ENCODE data around the gene FMNL2. TPM values are rescaled to one million over a fixed set of nuclear protein-coding genes. Genes with fewer than 3 reads are reported as not detected.

FMNL2 gene
- total RNA-seq, 1 experiment from 2014 or later, result 33.6 TPM

GRCh38 chr2:152396763-152397162 is 61.8 kb downstream of the FMNL2 start:
- no peaks in the 10 kb centered on the region for H3K9me3 ChIP-seq (ENCODE audit: control insufficient read depth, low read depth, low read length)
- peaks cover 5% of the 10 kb centered on the region; the same call in 1 of the 2 replicates for H3K4me1 ChIP-seq (ENCODE audit: insufficient read depth, low read length)
- no peak overlapping the region for H3T11ph ChIP-seq (ENCODE audit: low read length)
- H2AFZ ChIP-seq (ENCODE audit: low read length), result no peak overlapping the region
- H2AK5ac ChIP-seq (ENCODE audit: insufficient read length, low read length), result no peak overlapping the region
- no peaks in the 10 kb centered on the region for H3K23me2 ChIP-seq (ENCODE audit: insufficient read length, low read depth, low read length, poor library complexity, severe bottlenecking)
- H3K27ac ChIP-seq (ENCODE audit: insufficient read length, low read depth, low read length), result no peak overlapping the region
- WGBS (ENCODE audit: extremely low coverage, insufficient read length, low lambda C conversion rate), result no CpG with 5 or more reads among the region's 2 CpGs
- H3K56ac ChIP-seq (ENCODE audit: insufficient read length, low read depth, low read length), result no peak overlapping the region
- no peak overlapping the region for H2BK20ac ChIP-seq (ENCODE audit: low read depth, low read length, poor library complexity, severe bottlenecking)
- TF ChIP-seq, protein P1, sequence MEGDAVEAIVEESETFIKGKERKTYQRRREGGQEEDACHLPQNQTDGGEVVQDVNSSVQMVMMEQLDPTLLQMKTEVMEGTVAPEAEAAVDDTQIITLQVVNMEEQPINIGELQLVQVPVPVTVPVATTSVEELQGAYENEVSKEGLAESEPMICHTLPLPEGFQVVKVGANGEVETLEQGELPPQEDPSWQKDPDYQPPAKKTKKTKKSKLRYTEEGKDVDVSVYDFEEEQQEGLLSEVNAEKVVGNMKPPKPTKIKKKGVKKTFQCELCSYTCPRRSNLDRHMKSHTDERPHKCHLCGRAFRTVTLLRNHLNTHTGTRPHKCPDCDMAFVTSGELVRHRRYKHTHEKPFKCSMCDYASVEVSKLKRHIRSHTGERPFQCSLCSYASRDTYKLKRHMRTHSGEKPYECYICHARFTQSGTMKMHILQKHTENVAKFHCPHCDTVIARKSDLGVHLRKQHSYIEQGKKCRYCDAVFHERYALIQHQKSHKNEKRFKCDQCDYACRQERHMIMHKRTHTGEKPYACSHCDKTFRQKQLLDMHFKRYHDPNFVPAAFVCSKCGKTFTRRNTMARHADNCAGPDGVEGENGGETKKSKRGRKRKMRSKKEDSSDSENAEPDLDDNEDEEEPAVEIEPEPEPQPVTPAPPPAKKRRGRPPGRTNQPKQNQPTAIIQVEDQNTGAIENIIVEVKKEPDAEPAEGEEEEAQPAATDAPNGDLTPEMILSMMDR (conservative IDR thresholded peaks at IDR 0.05), result no peak
- no peak overlapping the region for H2BK120ac ChIP-seq (ENCODE audit: low read depth, low read length, poor library complexity, severe bottlenecking)
- H3K23ac ChIP-seq (ENCODE audit: insufficient read length, low read depth, low read length), result no peak overlapping the region
- no peaks in the 10 kb centered on the region for H3K27me3 ChIP-seq (ENCODE audit: insufficient read depth, low read length)
- no peak overlapping the region for H4K91ac ChIP-seq (ENCODE audit: insufficient read length, low read depth, low read length)
- H2BK15ac ChIP-seq (ENCODE audit: low read depth, low read length), result no peak overlapping the region
- no peaks in the 10 kb centered on the region for H3K27me3 Mint-ChIP-seq (ENCODE audit: low read depth)
- no peaks in the 10 kb centered on the region for H3K9me3 Mint-ChIP-seq
- no peaks in the 10 kb centered on the region for H4K20me1 ChIP-seq (ENCODE audit: control insufficient read depth, insufficient read depth, insufficient read length)
- peak overlapping the region in 1 of 3 experiments; percentile 22; a peak in 1 of 7 replicates for H3K27ac Mint-ChIP-seq
- H3K4me2 ChIP-seq (ENCODE audit: insufficient read depth, insufficient read length, low read length), result no peak overlapping the region
- H3K4ac ChIP-seq (ENCODE audit: low read depth, low read length), result no peak overlapping the region
- no peak overlapping the region for H3K9ac ChIP-seq (ENCODE audit: extremely low read depth, insufficient read length, low read length)
- H3K79me1 ChIP-seq (ENCODE audit: insufficient read depth, low read depth, low read length, poor library complexity, severe bottlenecking), result peaks cover 13% of the 10 kb centered on the region
- H2BK12ac ChIP-seq (ENCODE audit: insufficient read length, low read depth, low read length), result no peak overlapping the region
- H3K4me3 Mint-ChIP-seq, result no peak overlapping the region; a peak in 1 of 5 replicates
- no peak overlapping the region for H2BK5ac ChIP-seq (ENCODE audit: insufficient read length, low read length)
- peaks cover 54 to 74% of the 10 kb centered on the region in 2 experiments for H3K4me1 Mint-ChIP-seq
- no peak overlapping the region for H4K5ac ChIP-seq (ENCODE audit: insufficient read length, low read depth, low read length)
- H3K14ac ChIP-seq (ENCODE audit: insufficient read depth, low read length), result no peak overlapping the region
- H3K79me2 ChIP-seq (ENCODE audit: insufficient read depth, low read length), result peaks cover 4% of the 10 kb centered on the region; the same call in 1 of the 2 replicates
- no peak overlapping the region for H4K8ac ChIP-seq (replicated peaks; ENCODE audit: insufficient read length, low read depth, low read length)
- no peak overlapping the region for H3K18ac ChIP-seq (ENCODE audit: insufficient read length, low read depth, low read length)
- DNase-seq, result no peak
- no peaks in the 10 kb centered on the region for H3K36me3 Mint-ChIP-seq (ENCODE audit: insufficient read depth in 1 of 3, low read depth in 3 of 3)

Data from H9 (cell line).